22Rv1 (cell line): ENCODE data around the gene APOBR.
"Not testable (repeated sequence)": the region's sequence is repeated elsewhere in the genome, so short reads cannot be mapped to it uniquely, and the experiment has no call there.

Source experiments
- H3K27ac ChIP-seq: fragments of 450-650 bp; 2 replicates; pipeline ENCODE4 v1.5.1; 2017
- ZFX ChIP-seq: fragments of 450-650 bp; IDR thresholded peaks from 2 replicates; pipeline ENCODE4 v1.6.1; 2017; ENCODE audit warnings: antibody characterized with exemption, borderline replicate concordance
- TF ChIP-seq, protein P1 (sequence below): fragments of 450-650 bp; IDR thresholded peaks from 2 replicates; pipeline ENCODE4 v1.5.1; 2017; ENCODE audit warnings: mild to moderate bottlenecking

The APOBR gene

DNA sequence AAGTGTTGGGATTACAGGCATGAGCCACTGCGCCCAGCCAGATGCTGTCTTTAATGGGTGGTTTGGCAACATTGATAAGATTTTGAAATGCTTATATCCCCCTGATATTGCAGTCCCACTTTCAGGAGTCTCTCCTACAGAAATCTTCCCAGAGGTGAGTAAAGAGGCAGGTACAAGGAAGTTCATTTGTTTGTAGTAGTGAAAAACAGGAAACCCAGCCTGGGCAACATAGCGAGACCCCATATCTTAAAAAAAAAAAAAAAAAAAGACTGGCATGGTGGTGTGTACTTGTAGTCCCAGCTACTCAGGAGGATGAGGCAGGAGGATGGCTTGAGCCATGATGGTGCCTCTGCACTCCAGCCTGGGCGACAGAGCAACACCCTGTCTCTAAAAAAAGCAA is 50.6 kb downstream of the APOBR start:
- TF ChIP-seq ZFX: no peak
- TF ChIP-seq, protein P1, sequence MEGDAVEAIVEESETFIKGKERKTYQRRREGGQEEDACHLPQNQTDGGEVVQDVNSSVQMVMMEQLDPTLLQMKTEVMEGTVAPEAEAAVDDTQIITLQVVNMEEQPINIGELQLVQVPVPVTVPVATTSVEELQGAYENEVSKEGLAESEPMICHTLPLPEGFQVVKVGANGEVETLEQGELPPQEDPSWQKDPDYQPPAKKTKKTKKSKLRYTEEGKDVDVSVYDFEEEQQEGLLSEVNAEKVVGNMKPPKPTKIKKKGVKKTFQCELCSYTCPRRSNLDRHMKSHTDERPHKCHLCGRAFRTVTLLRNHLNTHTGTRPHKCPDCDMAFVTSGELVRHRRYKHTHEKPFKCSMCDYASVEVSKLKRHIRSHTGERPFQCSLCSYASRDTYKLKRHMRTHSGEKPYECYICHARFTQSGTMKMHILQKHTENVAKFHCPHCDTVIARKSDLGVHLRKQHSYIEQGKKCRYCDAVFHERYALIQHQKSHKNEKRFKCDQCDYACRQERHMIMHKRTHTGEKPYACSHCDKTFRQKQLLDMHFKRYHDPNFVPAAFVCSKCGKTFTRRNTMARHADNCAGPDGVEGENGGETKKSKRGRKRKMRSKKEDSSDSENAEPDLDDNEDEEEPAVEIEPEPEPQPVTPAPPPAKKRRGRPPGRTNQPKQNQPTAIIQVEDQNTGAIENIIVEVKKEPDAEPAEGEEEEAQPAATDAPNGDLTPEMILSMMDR: no peak
- no peak overlapping the region for H3K27ac ChIP-seq

DNA sequence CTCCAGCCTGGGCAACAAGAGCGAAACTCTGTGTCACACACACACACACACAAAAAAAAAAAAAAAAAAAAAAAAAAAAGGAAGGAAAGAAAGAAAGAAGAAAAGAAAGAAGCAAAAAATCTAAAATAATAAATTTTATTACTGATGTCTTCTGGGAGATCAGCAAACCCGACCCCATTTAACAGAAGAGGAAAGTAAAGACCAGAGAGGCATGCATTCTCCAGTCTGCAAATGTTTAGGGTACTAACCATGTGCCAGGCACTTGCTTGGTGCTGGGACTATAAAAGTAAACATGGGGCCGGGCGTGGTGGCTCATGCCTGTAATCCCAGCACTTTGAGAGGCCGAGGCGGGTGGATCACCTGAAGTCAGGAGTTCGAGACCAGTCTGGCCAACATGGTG is 51.5 kb downstream of the APOBR start:
- H3K27ac ChIP-seq: not testable (repeated sequence)

- H3K27ac ChIP-seq: no peak overlapping the region
- TF ChIP-seq, protein P1: no peak
- no peak for TF ChIP-seq ZFX
Observed at GRCh38 chr16:28546626-28547025, 52.2 kb downstream of the APOBR start.

DNA sequence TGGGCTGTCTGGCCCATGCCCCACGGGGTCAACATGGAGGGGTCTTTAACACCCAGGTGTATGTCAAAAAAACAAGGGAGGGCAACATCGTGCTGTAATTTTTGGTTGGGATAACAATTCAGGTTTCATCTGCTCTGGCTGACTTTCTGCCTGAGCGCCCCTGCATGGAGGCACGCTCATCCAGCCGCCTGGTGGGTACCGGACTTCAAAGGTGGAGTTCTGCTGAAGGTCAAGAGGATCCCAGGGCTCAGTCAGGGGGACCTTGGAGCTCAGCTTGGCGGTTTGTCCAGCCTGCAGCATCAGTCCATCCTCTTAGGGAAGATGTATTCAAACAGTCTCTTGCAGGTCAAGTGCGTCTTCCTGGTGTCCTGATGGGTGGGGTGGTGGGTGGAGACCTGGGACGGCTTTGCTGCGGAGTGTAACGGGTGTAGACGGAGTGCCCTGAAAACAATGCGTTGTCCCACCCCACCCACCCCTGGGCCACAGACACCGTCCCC is 53.9 kb downstream of the APOBR start:
- TF ChIP-seq ZFX: no peak
- TF ChIP-seq, protein P1: no peak
- no peak overlapping the region for H3K27ac ChIP-seq
